HEK293 (cell line): ENCODE data around the gene CCDC138.

Experiments used
- CTCF ChIA-PET: fragments of 350-600 bp; formaldehyde crosslinking; extraction: SDS; loops from one replicate; lab custom pipeline; 2021; ENCODE audit warnings: antibody characterized with exemption; lab: Yijun Ruan, JAX
- POLR2A ChIA-PET: fragments of 300-600 bp; formaldehyde crosslinking; extraction: SDS; loops from one replicate; lab custom pipeline; 2020; ENCODE audit warnings: antibody characterized with exemption, inconsistent platforms; lab: Yijun Ruan, JAX
- H3K27ac ChIP-seq: fragments of 200-500 bp; sonication (Bioruptor generic); 2 replicates; pipeline ENCODE4 v1.5.1; 2014; ENCODE audit warnings: low read depth, low read length, control low read depth, inconsistent platforms; ENCODE audit errors: extremely low read depth
- H3K36me3 ChIP-seq, 2 experiments: fragments of 200-500 bp in 1 of 2; sonication (Bioruptor generic) in 1 of 2; 1 replicate in 1 of 2; 2 replicates in 1 of 2; pipeline ENCODE4 v1.5.1; 2014 to 2017; ENCODE audit warnings: inconsistent platforms in 2 of 2, low read length in 2 of 2; ENCODE audit not compliant: control insufficient read depth in 2 of 2, insufficient read depth in 1 of 2
- H3K4me1 ChIP-seq: fragments of 200-500 bp; sonication (Bioruptor generic); 2 replicates; pipeline ENCODE4 v1.5.1; 2014; ENCODE audit warnings: mild to moderate bottlenecking, low read length, inconsistent platforms; ENCODE audit not compliant: control insufficient read depth, insufficient read depth
- H3K4me3 ChIP-seq: 2 replicates; pipeline ENCODE4 v1.5.1; 2011; ENCODE audit warnings: low read depth, mild to moderate bottlenecking, control low read depth, low read length, moderate library complexity
- H3K9me3 ChIP-seq: fragments of 200-500 bp; sonication (Bioruptor generic); 2 replicates; pipeline ENCODE4 v1.5.1; 2014; ENCODE audit warnings: low read depth, low read length, inconsistent platforms; ENCODE audit not compliant: control insufficient read depth, insufficient read depth
- AEBP2 ChIP-seq: fragments of 450-650 bp; formaldehyde crosslinking; IDR thresholded peaks from 2 replicates; pipeline ENCODE4 v1.5.1; 2016; ENCODE audit warnings: missing biosample characterization, missing genetic modification characterization, borderline replicate concordance
- KLF7 ChIP-seq: fragments of 450-650 bp; formaldehyde crosslinking; IDR thresholded peaks from 2 replicates; pipeline ENCODE4 v1.5.1; 2016; ENCODE audit warnings: missing biosample characterization, missing genetic modification characterization, borderline replicate concordance
- PRDM2 ChIP-seq: fragments of 450-650 bp; formaldehyde crosslinking; IDR thresholded peaks from 2 replicates; pipeline ENCODE4 v1.5.1; 2016; ENCODE audit warnings: missing biosample characterization, missing genetic modification characterization, borderline replicate concordance
- REPIN1 ChIP-seq: fragments of 450-650 bp; formaldehyde crosslinking; IDR thresholded peaks from 2 replicates; pipeline ENCODE4 v1.5.1; 2017; ENCODE audit warnings: missing biosample characterization, missing genetic modification characterization, low read depth
- ZBTB1 ChIP-seq: fragments of 450-650 bp; formaldehyde crosslinking; IDR thresholded peaks from 2 replicates; pipeline ENCODE4 v1.5.1; 2016; ENCODE audit warnings: missing biosample characterization, missing genetic modification characterization
- ZBTB11 ChIP-seq: fragments of 450-650 bp; formaldehyde crosslinking; conservative IDR thresholded peaks from 2 replicates; pipeline ENCODE4 v1.5.1; 2016; ENCODE audit warnings: low read depth, missing biosample characterization, missing genetic modification characterization
- ZNF175 ChIP-seq: fragments of 450-650 bp; formaldehyde crosslinking; IDR thresholded peaks from 2 replicates; pipeline ENCODE4 v1.5.1; 2016; ENCODE audit warnings: missing biosample characterization, missing genetic modification characterization
- ZNF18 ChIP-seq: fragments of 450-650 bp; formaldehyde crosslinking; IDR thresholded peaks from 2 replicates; pipeline ENCODE4 v1.5.1; 2016; ENCODE audit warnings: missing biosample characterization, missing genetic modification characterization
- ZNF184 ChIP-seq: fragments of 450-650 bp; IDR thresholded peaks from 2 replicates; pipeline ENCODE4 v1.5.1; 2018; ENCODE audit warnings: missing biosample characterization, mild to moderate bottlenecking, missing genetic modification characterization
- ZNF280C ChIP-seq: fragments of 450-650 bp; formaldehyde crosslinking; IDR thresholded peaks from 2 replicates; pipeline ENCODE4 v1.5.1; 2016; ENCODE audit warnings: missing biosample characterization, missing genetic modification characterization
- ZNF311 ChIP-seq: fragments of 450-650 bp; formaldehyde crosslinking; IDR thresholded peaks from 2 replicates; pipeline ENCODE4 v1.5.1; 2017; ENCODE audit warnings: missing biosample characterization, missing genetic modification characterization, borderline replicate concordance
- ZNF354C ChIP-seq: fragments of 450-650 bp; formaldehyde crosslinking; IDR thresholded peaks from 2 replicates; pipeline ENCODE4 v1.5.1; 2016; ENCODE audit warnings: missing biosample characterization, missing genetic modification characterization, low read depth, borderline replicate concordance
- ZNF48 ChIP-seq: fragments of 450-650 bp; formaldehyde crosslinking; IDR thresholded peaks from 2 replicates; pipeline ENCODE4 v1.5.1; 2016; ENCODE audit warnings: missing biosample characterization, missing genetic modification characterization
- ZNF549 ChIP-seq: fragments of 450-650 bp; IDR thresholded peaks from 2 replicates; pipeline ENCODE4 v1.5.1; 2018; ENCODE audit warnings: missing biosample characterization, missing genetic modification characterization, mild to moderate bottlenecking, inconsistent platforms, moderate library complexity
- ZNF664 ChIP-seq: fragments of 450-650 bp; formaldehyde crosslinking; IDR thresholded peaks from 2 replicates; pipeline ENCODE4 v1.5.1; 2016; ENCODE audit warnings: missing biosample characterization, missing genetic modification characterization
- ZNF670 ChIP-seq: fragments of 450-650 bp; formaldehyde crosslinking; IDR thresholded peaks from 2 replicates; pipeline ENCODE4 v1.5.1; 2016; ENCODE audit warnings: missing biosample characterization, missing genetic modification characterization, low read depth
- ZNF747 ChIP-seq: fragments of 450-650 bp; formaldehyde crosslinking; IDR thresholded peaks from 2 replicates; pipeline ENCODE4 v1.5.1; 2016; ENCODE audit warnings: missing biosample characterization, missing genetic modification characterization
- ZNF768 ChIP-seq: fragments of 450-650 bp; formaldehyde crosslinking; IDR thresholded peaks from 2 replicates; pipeline ENCODE4 v1.5.1; 2018; ENCODE audit warnings: missing biosample characterization, mild to moderate bottlenecking, missing genetic modification characterization
- ZNF776 ChIP-seq: fragments of 450-650 bp; formaldehyde crosslinking; IDR thresholded peaks from 2 replicates; pipeline ENCODE4 v1.5.0; 2017; ENCODE audit warnings: missing biosample characterization, missing genetic modification characterization, borderline replicate concordance

The CCDC138 gene

GRCh38 chr2:108911401-108911800 lies 124.8 kb downstream of the CCDC138 start (continued):
- no peak for TF ChIP-seq ZBTB11 (tag by site-specific recombination)
- no peak for TF ChIP-seq ZNF280C (tag by site-specific recombination)
- TF ChIP-seq ZNF768 (tag by site-specific recombination) = no peak
- no peak for TF ChIP-seq ZNF48 (tag by site-specific recombination)
- no peak for TF ChIP-seq ZNF776 (tag by site-specific recombination)

GRCh38 chr2:108911807-108912628 lies 125.4 kb downstream of the CCDC138 start:
- no peaks in the 10 kb centered on the region for H3K36me3 ChIP-seq
- H3K4me1 ChIP-seq = no peaks in the 10 kb centered on the region
- ChIA-PET POLR2A (interaction anchor here (0.7 kb wide), 1 partner anchor 51 kb away, joined by 3 read pairs; no protein-coding TSS in a partner anchor), CTCF (interaction anchor here (0.6 to 1.1 kb wide), 2 partner anchors 9 to 16 kb away, joined by 3 read pairs; no protein-coding TSS in a partner anchor)
- no peaks in the 10 kb centered on the region for H3K9me3 ChIP-seq
- no peak overlapping the region for H3K27ac ChIP-seq
- no peak overlapping the region for H3K4me3 ChIP-seq
- TF ChIP-seq ZBTB1 (tag by site-specific recombination) (no peak), ZNF18 (tag by site-specific recombination) (no peak), ZNF747 (tag by site-specific recombination) (no peak), AEBP2 (tag by site-specific recombination) (no peak), ZNF354C (no peak), REPIN1 (tag by site-specific recombination) (no peak), PRDM2 (tag by site-specific recombination) (no peak), ZNF664 (tag by site-specific recombination) (no peak), ZNF184 (no peak), ZNF768 (tag by site-specific recombination) (no peak), ZNF311 (no peak), KLF7 (no peak), ZNF670 (no peak), ZNF175 (tag by site-specific recombination) (no peak), ZNF48 (tag by site-specific recombination) (no peak), ZNF549 (tag by site-specific recombination) (no peak)
